ENCODE measurements around the gene ATRN.

DNA sequence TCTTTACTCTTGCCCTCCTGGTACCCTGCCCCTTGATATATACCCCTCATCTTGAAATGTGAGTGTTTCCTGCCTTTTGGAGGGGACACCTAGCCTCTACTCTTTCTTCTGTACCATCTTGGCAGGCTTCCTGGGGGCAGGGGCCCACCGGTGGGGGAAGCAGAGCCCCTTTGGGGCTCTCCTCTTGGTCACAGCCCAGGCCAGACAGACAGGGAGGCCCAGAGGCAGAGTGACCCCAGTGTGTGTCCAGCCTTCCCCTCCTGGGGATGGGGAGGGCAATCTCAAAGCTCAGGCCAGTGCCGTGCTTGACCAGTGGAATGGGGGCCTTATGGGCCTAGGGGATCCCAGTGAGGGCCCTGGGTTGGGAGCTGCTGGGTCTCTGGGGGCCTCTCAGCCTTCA, 207.4 kb downstream of the ATRN start:
- TF ChIP-seq, protein P1, sequence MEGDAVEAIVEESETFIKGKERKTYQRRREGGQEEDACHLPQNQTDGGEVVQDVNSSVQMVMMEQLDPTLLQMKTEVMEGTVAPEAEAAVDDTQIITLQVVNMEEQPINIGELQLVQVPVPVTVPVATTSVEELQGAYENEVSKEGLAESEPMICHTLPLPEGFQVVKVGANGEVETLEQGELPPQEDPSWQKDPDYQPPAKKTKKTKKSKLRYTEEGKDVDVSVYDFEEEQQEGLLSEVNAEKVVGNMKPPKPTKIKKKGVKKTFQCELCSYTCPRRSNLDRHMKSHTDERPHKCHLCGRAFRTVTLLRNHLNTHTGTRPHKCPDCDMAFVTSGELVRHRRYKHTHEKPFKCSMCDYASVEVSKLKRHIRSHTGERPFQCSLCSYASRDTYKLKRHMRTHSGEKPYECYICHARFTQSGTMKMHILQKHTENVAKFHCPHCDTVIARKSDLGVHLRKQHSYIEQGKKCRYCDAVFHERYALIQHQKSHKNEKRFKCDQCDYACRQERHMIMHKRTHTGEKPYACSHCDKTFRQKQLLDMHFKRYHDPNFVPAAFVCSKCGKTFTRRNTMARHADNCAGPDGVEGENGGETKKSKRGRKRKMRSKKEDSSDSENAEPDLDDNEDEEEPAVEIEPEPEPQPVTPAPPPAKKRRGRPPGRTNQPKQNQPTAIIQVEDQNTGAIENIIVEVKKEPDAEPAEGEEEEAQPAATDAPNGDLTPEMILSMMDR (conservative IDR thresholded peaks at IDR 0.05 in 1 of 2, IDR thresholded peaks at IDR 0.05 in 1 of 2; ENCODE audit: extremely low read depth in 1 of 2, insufficient read depth in 1 of 2, low read depth in 1 of 2, low read length in 2 of 2), result no peak
- TF ChIP-seq EZH2 (IDR thresholded peaks at IDR 0.05; ENCODE audit: borderline replicate concordance, low read length), result no peak
